Left cardiac atrium (tissue), 4 donors: ENCODE data around the gene PLXNC1. TPM values are rescaled to one million over a fixed set of nuclear protein-coding genes. Genes with fewer than 3 reads are reported as not detected.
"Not testable (repeated sequence)": the region's sequence is repeated elsewhere in the genome, so short reads cannot be mapped to it uniquely, and the experiment has no call there.

Experiments used
- ATAC-seq, 2 donors: fragments of 200-7000 bp; cut with Tn5 transposase; one replicate each; pipeline ENCODE4 v1.9.1; 2020; ENCODE audit warnings: mild to moderate bottlenecking in 2 of 2, moderate library complexity in 2 of 2
- DNase-seq: peaks from one replicate; pipeline ENCODE4 v3.0.0-alpha.2; 2020
- intact Hi-C, 2 donors: fragments of 100-400 bp; cut with DNase I; formaldehyde crosslinking; loops; one replicate each; pipeline versions ENCODE4 v1.14.1 to v1.15.1; 2022 to 2023
- total RNA-seq, 2 donors: library from RNA; stranded (reverse); fragmentation: NEBNext Ultra II Directional; extraction: Animal tissue kit (Norgen Biotek cat#: 25700); gene quantifications; one replicate each; pipeline ENCODE4 v1.2.1, GENCODE V29; 2021
- donor health status: DM: no; HTN: yes; CAD: no.
- donor health status: DM: no; HTN: yes; CAD: no; lungs with severe emphysema.
- donor health status: DM: yes; HTN: yes; CAD: no.
- donor health status: Dilated cardiomyopathy.

The PLXNC1 gene
- total RNA-seq, 2 donors from 2014 or later = 3.2 to 4.1 TPM

DNA sequence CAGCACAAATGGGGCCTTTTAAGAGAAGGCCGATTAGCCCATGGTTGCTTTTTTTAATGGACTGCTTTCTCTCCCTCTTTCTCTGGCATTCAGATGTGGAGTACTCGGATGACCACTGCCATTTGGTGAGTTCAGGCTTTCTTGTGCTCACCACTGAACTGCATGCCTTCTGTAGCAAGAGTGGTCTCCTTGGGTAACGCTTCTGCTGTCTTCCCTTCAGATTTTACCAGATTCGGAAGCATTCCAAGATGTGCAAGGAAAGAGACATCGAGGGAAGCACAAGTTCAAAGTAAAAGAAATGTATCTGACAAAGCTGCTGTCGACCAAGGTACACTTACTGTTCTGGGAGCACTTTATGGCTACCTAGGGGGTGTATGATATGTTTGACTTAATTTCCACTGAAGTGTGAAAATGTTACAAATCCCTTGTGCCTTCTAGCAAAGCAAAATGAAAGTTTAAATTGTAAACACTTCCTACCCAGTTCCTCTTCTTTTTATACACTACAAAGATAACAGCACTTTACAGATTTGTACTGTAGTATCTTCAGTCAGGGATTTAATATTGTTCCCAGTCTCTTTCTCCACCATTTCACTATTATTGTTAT is 148.8 kb downstream of the PLXNC1 start:
- intact Hi-C loops = no loop called here
- no peak for ATAC-seq

DNA sequence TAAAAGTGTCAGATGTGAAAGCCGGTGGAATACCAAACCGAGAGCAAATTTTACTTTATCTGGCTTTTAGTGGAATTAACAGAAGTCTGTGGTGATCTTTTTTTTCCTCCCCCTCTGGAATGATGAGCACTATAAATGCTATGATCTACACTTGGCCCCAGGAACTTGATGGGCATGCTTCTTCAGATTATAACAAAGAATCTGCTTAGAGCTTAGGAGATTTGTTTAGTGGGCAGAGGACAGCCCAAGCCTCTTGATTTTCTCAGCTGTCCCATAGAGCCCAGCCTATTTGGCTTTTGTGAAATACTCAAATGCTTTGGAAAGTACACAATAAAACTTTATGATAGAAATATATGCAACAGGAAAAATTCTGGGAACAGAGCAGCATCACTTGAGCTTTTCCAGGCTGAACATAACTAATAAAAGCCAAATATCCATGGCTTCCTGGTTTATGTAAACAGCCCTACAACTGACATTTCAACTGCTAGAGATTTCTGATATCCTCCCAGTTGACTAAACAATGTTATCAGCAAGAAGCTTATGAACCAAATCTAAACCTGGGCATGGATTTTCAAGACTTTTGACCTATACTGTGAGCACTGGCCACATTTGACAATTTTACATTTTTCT is 149.6 kb downstream of the PLXNC1 start:
- DNase-seq = no peak
- intact Hi-C loops = no loop called here
- no peak for ATAC-seq

More for the DNA sequence above, 148.8 kb downstream of the PLXNC1 start:
- no peak for DNase-seq

DNA sequence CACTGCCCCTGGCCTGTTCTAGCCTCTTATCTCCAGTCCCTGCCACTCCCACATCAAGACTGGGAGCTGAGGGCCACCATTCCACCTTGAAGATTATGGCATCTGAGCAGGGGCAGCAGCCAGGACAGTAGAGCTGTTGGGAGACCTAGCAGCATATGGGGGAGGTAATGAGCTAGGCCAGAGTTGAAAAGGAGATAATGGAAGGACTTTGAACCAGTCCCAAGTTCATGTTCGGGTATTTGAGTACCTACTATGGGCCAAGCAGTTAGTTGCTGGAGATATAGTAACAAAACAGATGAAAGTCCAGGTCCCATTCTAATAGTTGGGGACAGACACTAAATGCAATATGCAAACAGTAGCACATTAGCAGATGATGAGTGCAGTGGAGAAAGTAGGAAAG is 151.5 kb downstream of the PLXNC1 start:
- ATAC-seq = no peak
- DNase-seq = no peak
- intact Hi-C loops = no loop called here

DNA sequence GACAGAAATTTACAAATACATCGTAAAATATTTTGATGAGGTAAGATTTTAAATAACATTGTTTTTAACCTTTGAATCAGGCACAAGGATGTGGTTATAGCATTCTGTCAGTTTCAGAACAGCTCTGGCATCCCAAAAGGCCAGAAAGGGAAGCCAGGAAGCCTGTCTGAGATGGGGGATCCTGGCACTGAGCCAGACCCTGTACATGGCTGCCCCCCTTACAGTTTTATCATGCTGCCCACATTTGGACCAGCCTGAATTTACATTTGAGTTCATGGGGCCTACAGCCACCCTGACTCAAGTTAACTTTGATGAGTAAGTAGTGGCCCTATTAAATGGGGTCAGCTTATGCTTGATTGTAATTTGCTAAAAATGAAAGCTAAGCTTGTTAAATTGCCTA is 155.6 kb downstream of the PLXNC1 start:
- DNase-seq (no peak), ATAC-seq (no peak)
- intact Hi-C loops = no loop called here

DNA sequence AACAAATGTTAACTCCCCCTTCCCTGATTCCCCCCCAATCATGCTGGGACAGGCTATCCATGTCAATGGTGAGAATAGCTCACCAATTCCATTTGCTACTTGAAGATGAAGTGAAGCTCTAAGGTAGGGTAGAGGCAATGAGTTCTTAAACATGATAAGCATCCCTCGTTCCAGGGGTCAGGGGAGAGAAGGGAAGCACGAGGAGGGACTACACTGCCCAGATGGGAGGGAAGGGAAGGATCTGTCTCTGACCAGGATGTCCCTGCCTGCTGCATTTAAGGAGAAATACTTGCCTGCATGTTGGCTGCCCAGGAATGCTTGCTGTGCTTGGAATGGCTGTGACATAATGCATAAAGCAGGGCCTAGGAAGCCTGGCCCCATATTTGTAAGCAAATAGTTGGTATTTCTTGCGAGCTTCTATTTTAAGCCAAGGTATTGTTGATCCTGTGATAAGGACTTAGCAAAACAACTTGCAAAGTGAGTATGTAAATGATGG is 156.2 kb downstream of the PLXNC1 start:
- DNase-seq (no peak), ATAC-seq (no peak)
- intact Hi-C loops = no loop called here

DNA sequence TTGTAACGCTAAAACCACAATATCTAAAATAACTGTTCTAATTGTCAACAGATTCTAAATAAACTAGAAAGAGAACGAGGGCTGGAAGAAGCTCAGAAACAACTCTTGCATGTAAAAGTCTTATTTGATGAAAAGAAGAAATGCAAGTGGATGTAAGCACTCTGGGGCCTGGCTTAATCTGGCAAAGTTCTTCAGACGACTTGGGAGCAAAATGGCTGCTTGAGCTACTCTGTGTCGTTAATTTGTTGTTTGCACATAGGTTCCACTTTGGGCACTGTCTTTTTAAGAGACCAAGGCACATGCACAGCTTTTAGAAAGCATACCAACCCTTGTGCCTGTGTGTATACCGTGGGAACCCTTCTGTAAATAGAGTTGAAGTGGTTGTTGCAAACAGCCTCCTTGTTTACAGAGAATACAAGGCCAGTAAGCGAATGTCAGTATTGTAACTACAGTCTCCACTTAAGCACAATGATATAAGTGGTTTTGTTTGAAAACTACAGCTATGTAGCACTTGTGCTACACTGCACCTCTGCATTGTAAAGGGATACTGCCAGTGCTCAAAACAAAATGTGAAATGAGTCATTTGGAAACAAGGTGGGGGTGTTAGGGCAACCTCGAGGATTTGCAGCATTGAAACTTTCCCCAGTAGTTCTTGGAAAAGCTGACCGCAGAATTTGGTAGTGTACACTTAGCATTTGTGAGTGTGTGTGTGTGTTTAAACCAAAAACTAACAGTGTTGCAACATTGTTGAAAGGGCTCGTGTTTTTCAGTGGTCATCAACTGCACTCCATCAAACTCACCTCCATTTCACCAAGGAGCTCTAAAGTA is 157.0 kb downstream of the PLXNC1 start:
- no peak for DNase-seq
- ATAC-seq = no peak
- intact Hi-C loops = no loop called here

DNA sequence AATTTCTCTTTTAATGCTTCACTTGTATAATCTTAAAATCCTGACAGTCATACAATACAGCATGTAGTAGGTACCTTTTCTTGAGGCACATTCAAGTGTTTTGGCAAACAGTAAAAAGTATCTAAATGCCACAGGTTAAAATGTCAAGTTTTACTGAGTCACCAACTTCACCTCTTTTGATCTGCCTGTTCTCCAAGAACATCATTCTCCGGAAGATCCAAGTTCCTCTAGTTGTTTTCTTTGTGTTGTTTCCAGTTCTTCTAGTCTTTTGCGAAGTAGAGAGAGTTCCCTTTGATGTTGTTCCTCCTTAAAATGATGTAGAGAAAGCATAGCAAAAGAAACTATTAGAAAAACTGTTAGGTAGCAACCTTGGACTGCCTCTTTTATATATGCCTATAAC is 160.2 kb downstream of the PLXNC1 start:
- intact Hi-C loops = no loop called here
- ATAC-seq (no peak), DNase-seq (no peak)

DNA sequence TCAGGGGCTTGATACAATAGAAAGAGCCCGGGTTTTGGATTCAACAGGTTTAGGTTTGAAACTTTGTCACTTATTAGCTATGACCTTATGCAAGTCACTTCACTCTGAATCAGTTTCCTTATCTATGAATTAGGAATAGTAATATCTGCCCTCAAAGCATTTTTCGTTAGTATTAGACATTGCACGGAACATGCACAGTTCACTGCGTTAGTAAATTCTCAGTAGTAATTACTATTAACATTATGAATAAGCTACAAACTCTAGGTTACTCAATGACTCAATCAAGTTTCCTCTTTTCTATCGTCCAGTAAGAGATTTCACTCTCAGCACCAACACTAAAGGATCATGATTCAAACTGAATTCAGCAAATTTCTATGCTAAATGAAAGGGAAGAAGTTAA is 161.0 kb downstream of the PLXNC1 start:
- intact Hi-C loops = no loop called here
- ATAC-seq = no peak
- no peak for DNase-seq

DNA sequence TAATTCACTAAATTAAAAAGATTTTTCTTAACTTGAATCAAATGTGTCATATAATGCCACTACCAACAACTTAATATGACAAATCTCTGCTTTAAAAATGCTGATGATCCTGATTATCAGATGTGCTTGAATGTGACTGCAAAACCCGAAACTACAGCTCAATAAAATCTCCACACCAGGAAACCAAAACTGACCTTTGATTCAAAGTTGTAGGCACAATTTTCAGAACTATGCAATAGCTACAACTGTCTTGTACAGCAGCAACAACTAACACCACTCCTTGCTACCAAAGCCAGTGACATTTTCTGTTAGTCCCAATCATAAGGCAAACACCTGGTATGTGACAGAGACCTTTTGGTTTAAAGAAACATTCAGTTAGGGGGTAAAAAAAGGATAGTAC is 164.0 kb downstream of the PLXNC1 start:
- ATAC-seq (no peak), DNase-seq (no peak)
- intact Hi-C loops = no loop called here

DNA sequence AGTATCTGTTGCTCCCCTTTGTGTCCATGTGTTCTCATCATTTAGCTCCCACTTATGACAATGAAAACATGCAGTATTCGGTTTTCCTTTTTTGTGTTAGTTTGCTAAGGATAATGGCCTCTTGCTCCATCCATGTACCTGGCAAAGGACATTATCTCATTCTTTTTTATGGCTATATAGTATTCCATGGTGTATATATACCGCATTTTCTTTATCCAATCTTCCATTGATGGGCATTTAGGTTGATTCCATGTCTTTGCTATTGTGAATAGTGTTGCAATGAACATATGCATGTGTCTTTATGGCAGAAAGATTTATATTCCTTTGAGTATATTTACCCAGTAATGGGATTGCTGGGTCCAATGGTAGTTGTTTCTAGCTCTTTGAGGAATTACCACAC is 168.2 kb downstream of the PLXNC1 start:
- ATAC-seq, intact Hi-C loops, DNase-seq: not testable (repeated sequence)

DNA sequence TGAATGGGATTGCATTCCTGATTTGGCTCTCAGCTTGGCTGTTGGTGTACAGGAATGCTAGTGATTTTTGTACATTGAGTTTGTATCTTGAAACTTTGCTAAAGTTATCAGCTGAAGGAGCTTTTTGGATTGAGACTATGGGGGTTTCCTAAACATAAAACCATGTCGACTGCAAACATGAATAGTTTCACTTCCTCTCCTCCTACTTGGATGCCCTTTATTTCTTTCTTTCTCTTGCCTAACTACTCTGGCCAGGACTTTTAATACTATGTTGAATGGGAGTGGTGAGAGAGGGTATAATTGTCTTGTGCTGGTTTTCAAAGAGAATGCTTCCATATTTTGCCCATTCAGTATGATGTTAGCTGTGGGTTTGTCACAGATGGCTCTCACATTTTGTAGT is 169.8 kb downstream of the PLXNC1 start:
- intact Hi-C loops = no loop called here
- DNase-seq = no peak
- ATAC-seq = no peak

DNA sequence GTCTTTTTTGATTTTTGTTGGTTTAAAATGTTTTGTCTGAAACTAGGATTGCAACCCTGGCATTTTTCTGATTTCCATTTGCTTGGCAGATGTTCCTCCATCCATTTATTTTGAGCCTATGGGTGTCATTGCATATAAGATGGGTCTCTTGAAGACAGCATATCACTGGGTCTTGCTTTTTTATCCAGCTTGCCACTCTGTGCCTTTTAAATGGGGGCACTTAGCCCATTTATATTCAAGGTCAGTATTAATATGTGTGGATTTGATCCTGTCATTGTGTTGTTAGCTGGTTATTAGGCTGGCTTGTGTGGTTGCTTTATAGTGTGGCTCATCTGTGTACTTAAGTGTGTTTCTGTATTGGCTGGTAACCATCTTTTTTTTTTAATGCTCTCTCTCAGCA is 171.7 kb downstream of the PLXNC1 start:
- intact Hi-C loops = no loop called here
- ATAC-seq (no peak), DNase-seq (no peak)

DNA sequence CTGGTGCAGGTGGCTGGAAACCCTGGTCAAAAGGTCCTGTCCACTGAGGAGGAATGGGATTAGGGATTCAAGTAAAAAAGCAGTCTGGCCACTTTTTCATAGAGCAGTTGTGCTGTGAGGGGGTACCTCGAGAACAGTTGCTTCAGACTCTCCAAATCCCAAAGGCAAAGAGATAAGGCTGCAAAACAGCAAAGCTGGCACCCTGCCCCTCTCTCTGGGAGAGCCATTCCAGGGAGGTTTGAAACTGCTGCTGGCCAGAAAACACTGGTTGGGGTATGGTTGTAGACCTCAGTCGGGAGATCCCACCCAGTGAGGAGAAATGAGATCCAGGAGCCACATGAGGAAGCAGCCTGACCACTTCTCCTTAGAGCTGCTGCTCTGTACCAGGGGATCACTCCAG is 174.0 kb downstream of the PLXNC1 start:
- ATAC-seq (no peak), DNase-seq (no peak)
- intact Hi-C loops = no loop called here

DNA sequence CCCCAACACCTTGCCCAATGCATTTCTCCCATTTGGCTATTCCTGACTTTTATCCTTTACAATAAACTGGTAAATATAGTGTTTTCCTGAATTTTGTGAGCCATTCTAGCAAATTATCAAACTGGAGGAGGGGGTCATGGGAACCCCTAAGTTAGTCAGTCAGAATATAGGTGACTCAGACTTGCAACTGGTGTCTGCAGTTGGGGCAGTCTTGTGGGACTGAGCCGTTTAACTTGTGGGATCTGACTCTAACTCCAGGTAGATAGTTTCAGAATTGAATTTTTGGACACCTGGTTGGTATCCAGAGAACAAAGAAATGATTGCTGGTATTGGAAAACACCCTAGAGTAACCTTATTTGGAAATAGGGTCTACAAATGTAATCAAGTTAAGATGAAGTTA is 177.9 kb downstream of the PLXNC1 start:
- ATAC-seq (no peak), DNase-seq (no peak)
- intact Hi-C loops = no loop called here

DNA sequence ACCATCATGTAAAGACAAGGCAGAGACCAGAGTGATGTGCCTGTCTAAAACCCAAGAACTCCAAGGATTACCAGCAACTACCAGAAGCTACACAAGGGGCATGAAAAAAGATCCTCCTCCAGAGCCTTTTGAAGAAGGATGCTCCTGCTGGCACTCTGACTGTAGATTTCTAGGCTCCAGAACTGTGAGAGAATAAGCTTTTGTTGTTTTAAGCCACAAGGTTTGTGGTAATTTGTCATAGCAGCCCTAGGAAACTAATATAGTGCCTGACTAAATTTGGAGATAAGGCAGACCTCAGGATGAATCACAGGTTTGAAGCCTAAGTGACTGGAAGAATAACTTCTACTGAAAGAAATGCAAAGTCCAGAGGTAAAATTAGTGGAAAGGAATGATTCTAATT is 178.3 kb downstream of the PLXNC1 start:
- intact Hi-C loops = no loop called here
- DNase-seq (no peak), ATAC-seq (peak in 1 of 2 donors; percentile 51)

DNA sequence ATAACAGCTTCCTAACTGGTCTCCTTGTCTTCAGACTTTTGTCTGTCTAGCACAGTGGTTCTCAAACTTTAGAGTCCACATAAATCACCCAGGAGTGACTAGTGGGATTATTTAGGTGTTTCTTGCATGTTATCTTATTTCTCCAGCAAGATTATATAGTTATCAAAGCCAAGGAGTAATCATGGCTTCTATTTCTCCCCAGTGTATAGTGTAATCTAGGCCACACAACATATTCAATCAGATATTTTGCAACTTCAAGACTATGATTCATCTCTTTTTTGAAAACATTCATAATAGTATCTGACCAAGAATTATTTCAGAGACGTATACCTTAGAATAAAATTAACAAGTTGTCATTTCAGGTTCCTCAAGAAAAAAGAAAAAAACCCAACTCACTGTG is 179.4 kb downstream of the PLXNC1 start:
- no peak for DNase-seq
- intact Hi-C loops = no loop called here
- ATAC-seq = no peak

DNA sequence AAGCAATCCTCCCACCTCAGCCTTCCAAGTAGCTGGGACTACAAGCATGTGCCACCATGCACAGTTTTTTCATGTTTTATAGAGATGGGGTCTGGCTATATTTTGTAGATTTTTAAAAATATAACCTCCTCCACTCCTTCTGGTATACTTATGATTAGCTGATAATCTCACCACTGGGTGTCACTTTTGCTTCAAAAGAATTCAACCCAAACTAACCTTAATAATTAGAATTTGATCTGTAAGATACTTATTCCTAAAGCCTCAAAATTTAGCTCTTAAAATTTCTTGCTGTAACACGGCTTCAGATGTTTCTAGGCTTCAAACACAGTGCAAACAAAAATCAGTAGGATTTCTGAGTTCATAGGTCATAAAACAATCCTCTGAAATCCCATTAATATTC is 181.0 kb downstream of the PLXNC1 start:
- no peak for ATAC-seq
- intact Hi-C loops = no loop called here
- DNase-seq = no peak

DNA sequence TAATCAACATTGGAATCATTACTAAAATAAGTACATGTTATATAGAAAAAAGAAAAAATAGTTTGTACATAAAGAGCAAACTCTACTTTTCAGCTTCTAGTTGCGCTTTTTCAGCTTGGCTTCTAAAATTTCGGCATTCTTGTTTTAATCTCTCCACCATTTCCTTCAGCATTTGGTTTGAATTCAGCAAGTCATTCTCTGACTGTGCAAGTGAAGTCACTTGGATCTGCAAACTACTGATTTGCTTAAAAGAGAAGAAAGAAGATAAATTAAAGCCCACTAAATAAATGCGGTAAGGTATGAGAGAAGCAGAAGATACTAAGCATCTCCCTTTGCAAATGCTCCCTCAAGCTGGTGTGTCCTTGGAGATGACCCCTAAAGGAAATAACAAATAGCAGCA is 185.0 kb downstream of the PLXNC1 start:
- ATAC-seq (no peak), DNase-seq (no peak)
- intact Hi-C loops = loop anchor here in 1 of 2 donors (10.0 kb wide), 1 partner anchor 181 kb away; no protein-coding TSS in a partner anchor

DNA sequence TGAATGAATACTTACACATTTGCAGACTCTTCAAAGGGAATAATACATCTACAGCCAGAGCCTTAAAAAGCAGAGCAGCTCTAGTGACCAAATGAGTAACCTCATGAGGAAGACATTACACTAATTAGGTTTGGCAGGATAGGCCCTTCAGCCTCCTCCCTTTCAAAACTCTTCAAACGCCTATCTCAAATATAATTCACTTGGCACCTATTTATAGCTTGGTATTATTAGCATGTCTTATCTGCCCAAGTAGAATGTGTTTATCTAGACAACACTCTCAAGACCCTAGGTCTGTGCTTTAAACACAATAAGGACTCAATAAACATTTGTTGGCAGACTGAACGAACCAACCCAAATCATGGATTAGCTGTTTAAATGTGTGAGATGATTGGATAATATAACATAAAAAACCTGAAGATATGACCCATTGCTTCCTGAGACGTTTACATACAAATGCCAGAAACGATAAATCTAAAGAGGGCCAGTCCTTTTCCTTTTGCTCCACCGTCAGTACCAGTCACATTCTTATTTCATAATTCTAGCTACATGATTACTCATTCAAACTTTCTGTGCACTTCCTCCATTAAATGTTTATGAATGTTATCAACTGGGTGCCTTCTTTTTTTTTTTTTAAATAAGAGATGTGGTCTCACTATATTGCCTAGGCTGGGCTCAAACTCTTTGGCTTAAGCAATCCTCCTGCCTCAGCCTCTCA is 188.0 kb downstream of the PLXNC1 start:
- intact Hi-C loops = loop anchor here in 1 of 2 donors (10.0 kb wide), 1 partner anchor 178 kb away; no protein-coding TSS in a partner anchor
- DNase-seq (no peak), ATAC-seq (peak; percentile 61 to 66)
